Cerebellar nuclear complex (tissue), 1 donor: ENCODE results near the gene AGPAT3.
"Not testable (repeated sequence)": the region's sequence is repeated elsewhere in the genome, so short reads cannot be mapped to it uniquely, and the experiment has no call there.

Experiments used
- DNase-seq, 2 experiments: peaks; one replicate each; lab custom pipeline; 2025; lab: John Stamatoyannopoulos, UW

The AGPAT3 gene

GRCh38 chr21:43884012-43884860 lies 19.2 kb downstream of the AGPAT3 start:
- DNase-seq: no peak

DNA sequence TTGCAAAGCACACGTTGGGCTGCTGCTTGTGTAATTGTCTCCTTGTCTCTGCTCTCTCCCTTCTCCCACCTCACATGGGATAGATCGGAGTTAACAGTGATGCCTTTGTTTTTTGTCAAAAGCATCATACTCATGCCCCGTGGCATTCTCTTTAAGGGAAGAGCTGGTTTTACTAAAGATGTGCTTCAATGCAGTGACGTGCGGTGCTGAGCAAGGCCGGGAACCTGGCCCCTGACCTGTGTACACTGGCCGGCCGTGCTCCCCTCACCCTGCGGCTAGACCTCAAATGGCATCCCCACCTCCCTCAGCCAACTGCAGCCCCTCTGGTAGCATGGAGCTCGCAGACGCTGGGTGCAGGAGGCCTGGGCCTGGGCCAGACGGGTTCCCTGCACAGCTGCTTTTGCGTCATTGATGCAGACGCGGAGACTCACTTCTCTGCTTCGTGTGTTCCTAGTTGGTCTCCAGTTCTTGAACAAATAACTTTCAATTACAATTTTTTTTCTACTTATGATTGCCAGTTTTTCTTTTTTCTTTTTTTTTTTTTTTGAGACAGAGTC lies 19.9 kb downstream of the AGPAT3 start:
- no peak for DNase-seq

DNA sequence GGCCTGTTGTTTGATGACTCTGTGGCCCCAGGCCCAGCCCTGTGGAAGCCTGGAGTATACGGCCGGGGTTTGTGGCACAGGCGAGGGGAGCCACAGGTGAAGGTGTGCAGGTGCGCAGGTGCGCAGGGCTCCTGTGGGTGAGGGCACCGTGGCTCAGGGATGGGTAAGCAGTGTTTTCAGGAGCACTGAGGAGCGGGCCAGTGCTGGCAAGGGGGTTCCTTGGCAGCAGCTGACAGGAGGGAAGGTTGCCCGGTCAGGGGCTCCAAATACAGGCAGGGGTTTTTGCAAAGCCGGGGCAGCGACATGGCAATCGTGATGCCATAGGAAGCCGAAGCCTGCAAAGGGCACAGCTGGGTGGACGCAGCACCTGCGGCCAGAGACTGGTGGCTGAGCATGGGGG lies 20.7 kb downstream of the AGPAT3 start:
- no peak for DNase-seq

GRCh38 chr21:43886565-43886964 lies 21.5 kb downstream of the AGPAT3 start:
- no peak for DNase-seq

DNA sequence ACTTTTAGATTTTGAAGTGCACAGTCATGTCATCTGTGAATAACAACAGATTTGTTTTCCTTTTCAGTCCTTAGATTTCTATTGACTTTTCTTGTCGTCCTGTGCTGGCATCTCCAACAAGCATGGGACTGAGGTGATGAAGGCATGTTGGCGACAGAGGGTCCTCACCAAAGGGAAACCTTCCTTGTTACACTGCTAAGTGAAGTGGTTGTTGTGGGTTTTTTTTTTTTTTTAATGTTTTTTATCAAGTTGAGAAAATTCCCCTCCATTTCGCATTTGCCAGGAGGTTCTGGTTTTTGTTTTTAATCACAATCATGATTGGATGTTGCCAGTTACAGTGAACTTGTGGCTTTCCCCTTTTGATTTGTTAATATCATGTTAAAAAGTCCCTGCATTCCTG lies 24.0 kb downstream of the AGPAT3 start:
- no peak for DNase-seq

GRCh38 chr21:43890042-43890441 lies 25.0 kb downstream of the AGPAT3 start:
- DNase-seq: no peak

DNA sequence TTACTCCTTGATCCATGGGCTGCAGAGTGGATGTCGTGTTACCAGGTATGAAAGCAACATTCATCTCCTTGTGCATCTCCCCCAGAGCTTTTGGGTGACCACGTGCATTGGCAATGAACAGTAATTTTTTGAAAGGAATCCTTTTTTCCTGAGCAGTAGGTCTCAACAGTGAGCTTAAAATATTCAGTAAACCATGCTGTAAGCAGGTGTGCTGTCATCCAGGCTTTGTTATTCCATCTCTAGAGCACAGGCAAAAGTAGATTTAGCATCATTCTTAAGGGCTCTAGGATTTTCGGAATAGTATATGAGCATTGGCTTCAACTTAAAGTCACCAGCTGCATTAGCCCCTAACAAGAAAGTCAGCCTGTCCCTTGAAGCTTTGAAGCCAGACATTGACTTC lies 27.3 kb downstream of the AGPAT3 start:
- DNase-seq: no peak

- DNase-seq: no peak
Observed at GRCh38 chr21:43892984-43893535, 28.0 kb downstream of the AGPAT3 start.

DNA sequence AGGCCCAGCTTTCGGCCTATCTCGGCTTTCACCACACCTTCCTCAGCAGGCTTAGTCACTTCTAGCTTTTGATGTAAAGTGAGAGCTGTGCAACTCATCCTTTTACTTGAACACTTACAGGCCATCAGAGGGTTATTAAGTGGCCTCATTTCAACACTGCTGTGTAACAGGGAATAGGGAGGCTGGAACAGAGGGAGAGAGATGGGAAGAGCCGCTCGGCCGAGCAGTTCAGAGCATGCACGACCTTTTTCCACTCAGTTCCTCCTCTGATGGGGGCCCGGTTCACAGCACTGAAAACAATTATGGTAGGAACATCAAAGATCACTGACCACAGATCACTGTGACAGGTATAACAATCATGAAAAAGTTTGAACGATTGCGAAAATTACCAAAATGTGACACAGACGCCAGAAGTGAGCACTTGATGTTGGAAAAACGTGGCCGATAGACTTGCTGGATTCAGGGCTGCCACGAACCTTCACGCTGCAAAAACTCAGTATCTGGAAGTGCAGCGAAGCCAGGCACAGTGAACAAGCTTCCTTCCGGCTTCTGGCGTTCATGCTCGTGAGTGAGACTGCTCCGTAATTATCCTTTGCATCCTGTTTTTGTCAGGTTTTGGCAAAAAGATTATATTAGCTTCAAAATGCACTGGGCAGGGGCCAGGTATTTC lies 28.6 kb downstream of the AGPAT3 start:
- no peak for DNase-seq

GRCh38 chr21:43894206-43894577 lies 29.2 kb downstream of the AGPAT3 start:
- DNase-seq: no peak

DNA sequence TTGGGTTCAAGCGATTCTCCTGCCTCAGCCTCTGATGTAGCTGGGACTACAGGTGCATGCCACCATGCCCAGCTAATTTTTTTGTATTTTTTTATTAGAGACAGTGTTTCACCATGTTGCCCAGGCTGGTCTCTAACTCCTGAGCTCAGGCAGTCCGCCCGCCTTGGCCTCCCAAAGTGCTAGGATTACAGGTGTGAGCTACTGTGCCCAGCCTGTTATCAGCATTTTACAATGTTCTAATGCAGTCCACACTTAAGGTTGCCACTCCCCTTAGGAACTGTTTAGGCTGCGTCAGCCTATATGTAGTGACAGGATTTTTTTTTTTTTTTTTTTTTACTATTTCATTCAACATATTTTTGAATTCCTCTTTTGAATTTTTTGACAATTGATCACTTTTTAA lies 30.2 kb downstream of the AGPAT3 start:
- no peak for DNase-seq

- DNase-seq: not testable (repeated sequence)
Observed at GRCh38 chr21:43896696-43897299, 31.8 kb downstream of the AGPAT3 start.

DNA sequence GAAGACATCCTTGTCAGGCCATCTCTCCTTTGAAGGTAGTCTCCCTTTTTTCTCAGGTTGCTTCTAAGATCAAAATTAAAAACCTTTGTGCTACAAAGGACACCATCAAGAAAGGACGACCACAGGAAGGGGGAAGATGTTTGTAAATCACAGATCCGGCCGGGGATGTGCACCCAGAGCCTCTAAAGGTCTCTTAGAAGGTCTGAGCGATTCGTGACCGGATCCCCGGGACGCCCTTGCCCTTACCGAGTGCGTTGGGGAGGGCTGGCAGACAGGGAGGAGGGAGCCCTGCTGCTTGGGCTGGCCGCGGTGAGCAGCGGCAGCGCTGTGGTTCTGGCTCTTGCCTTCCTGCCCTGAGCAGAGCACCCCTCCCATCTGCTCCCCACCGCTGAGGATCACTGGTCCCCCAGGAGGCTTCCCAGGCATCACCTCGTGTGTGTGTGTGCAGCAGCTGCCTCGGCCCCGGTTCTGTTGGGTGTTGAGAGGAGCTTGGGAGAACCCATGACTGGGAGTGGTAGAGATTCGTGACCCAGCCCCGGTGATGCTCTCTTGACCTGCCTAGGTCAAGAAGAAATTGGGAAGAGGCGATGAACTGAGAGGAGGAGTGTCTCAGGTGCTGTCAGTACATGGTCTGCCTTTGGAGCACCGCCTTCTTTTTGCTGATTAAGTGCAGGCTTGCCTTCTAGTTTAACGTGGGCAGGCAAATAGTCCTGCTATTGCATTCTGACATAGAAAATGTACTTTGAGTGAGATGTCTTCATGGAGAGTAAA lies 34.5 kb downstream of the AGPAT3 start:
- no peak for DNase-seq

DNA sequence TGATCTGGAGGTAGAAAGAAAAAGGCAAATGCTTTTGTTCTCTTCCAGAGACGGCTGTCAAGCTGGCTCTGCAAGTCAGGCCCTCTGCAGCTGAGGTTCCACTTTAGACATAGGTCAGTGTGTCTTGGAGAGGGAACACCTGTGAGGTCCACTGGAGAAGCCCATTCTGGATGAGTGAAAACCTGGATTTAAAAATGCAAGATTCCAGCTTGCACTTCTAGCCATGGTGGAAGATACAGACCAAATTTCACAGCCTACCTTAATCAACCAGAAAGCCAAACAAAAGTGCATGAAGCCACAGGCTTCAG lies 35.0 kb downstream of the AGPAT3 start:
- DNase-seq: no peak

GRCh38 chr21:43900690-43901089 lies 35.7 kb downstream of the AGPAT3 start:
- DNase-seq: no peak

- no peak for DNase-seq
Observed at GRCh38 chr21:43902441-43902840, 37.4 kb downstream of the AGPAT3 start.

DNA sequence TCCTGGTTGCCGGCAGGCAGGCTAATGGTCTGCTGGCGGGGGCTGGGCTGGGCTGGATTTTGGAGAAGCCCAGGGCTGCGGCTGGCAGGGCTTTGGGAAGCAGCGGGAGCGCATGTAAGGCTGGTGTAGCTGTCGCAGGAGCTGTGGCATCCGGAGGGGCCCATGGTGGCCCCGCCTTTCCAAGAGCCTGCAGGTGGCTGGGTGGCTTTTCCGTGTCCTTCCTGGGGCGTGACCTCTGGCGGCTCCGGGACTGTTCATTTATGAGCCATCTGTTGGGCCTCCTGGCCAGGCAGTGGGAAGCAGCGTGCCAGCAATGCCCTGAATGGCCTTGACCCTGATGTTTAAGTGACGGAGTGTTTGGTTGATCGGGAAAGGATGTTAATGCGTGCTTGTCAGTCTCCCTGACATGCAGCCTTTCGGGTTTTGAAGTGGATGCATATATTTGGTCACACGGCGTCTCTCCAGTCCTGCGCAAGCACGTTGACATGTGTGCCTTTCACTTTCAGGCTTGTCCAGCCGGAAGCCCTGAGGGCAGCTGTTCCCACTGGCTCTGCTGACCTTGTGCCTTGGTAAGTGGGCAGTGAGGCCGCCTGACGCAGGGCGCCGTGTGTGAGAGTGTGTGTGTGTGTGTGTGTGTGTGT lies 38.5 kb downstream of the AGPAT3 start:
- no peak for DNase-seq

- DNase-seq: no peak
Observed at GRCh38 chr21:43904331-43904781, 39.3 kb downstream of the AGPAT3 start.

GRCh38 chr21:43905726-43906455 lies 40.9 kb downstream of the AGPAT3 start:
- DNase-seq: no peak

DNA sequence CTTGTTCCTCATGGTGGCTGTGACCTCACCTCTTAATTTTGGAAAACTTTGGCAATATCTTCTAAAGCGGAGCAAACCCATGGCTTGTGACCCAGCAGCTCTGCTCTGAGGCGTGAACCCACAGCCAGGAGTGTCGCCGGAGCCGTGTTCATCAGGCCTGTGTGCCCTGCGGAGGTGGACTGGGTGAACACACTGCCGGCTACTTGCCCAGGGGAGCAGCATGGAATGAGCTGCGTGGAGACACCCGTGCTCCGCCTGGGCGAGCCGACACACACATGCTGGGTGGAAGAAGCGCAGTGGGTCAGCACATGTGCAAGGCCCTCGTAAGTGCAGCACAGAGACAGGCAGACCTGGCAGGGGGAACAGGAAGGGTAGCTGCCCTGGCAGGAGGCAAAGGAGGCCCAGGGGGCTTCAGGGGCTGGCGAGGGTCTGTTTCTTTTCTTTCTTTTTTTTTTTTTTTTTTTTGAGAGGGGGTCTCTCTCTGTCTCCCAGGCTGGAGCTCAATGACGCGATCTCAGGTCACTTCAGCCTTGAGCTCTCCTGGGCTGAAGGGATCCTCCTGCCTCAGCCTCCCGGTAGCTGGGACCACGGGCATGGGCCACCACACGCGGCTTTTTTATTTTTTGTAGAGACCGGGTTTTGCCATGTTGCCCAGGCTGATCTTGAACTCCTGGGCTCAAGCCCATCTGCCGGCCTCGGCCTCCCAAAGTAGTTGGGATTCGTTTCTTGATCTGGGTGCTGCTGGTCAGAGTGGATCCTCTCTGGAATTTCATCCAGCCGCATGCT lies 41.8 kb downstream of the AGPAT3 start:
- DNase-seq: no peak
